SIG-M5 (cell line): Measurements from ENCODE around the gene FAIM2.

Source experiments
- DNase-seq: peaks from one replicate; lab custom pipeline; 2025; lab: John Stamatoyannopoulos, UW

Gene FAIM2

DNA sequence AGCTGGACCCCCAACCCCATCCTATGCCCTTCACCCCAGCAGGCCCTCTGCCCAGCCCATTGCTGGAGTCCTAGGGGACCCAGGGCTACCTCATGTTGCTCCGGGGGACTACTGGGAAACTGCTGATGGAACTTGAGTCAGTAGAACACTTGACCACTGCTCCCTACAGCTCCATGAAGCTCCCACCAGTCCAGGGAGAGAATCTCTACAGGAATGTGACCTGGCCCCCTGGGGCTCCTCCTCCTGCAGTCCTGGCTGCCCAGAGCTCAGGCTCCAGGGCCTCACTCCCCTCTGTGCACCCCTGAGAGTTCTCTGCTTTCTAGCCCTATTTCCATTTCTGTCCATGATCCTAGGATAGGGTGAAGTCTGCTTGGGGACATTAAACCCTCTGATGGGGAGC, 36.0 kb upstream of the FAIM2 start:
- DNase-seq, result no peak

DNA sequence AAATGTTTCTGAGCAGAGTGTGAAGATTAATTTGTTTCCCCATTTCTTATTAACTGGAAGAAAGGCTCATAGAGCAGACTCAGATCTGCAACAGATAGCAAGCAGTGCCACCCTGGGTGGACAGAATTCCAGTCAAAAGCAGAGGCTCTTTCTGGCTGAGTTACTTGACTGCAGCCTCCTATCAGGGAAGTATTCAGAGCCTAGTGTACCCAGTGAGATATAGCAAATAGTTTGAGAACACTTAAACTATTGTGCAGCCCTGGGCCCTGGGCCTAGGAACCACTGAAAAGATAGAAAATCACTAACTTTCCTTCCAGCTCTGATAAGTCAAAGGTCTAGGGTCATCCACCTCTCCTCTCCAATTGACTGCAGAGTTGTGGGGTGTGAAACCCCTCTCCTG, 35.6 kb upstream of the FAIM2 start:
- DNase-seq, result no peak

DNA sequence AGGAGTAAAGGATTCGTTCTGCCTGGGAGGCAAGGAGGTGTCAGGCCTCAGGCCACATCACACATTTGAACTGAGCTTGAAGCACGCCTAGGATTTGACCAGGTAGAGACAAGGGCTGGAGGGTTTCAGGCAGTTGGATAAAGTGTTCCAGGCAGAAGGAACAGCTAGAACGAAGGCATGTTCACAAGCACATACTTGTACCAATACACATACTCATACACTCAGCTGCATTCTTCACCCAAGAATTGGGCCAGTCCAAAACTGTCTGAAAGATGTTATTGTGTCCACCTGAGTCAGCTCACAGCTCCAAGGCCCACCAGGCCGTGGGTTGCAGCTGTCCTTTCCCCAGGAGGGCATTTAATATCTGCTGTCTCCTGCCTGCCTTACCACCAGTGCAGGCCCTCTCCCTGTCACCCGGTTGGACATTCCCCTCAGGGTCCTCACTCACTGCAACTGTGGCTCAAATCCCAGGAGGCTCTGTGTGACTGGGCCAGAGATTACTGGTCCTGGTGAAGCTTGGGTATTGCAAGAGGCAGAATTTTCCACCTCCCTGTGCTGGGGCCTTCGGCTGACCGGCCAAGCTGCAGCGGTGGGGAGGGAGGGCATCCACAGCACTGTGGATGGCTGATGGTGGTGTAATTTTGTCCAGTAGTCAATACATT, 34.1 kb upstream of the FAIM2 start:
- DNase-seq, result no peak

DNA sequence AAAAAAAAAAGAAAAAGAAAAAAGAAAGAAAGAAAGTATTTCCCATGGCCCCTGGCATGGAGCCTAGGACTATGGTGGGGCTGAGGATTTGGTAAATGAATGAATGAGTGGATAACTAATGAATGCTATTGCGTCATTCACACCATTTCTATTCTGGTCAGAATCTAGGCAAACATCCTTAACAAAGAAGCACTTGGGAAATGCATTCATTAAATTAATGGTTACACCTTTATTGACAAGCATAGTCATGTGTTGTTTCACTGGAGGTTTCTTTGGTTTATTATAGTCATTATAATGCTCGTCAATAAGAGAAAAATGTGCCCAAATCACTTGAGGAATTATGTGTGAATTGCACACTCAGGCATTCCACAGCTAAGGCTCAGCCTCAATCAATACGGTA, 33.2 kb upstream of the FAIM2 start:
- no peak for DNase-seq

DNA sequence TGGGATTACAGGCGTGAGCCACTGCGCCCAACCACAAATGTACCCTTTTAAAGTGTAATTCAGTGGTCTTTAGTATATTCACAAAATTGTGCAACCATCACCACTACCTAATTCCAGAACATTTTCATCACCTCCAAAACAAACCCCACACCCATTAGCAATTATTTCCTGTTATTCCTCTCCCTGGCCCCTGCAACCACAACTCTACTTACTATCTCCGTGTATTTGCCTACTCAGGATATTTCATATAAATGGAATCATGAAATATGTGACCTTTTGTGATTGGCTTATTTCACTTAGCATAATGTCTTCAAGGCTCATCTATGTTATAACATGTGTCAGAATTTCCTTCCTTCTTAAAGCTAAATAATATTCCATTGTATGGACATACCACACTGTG, 30.8 kb upstream of the FAIM2 start:
- DNase-seq, result no peak

DNA sequence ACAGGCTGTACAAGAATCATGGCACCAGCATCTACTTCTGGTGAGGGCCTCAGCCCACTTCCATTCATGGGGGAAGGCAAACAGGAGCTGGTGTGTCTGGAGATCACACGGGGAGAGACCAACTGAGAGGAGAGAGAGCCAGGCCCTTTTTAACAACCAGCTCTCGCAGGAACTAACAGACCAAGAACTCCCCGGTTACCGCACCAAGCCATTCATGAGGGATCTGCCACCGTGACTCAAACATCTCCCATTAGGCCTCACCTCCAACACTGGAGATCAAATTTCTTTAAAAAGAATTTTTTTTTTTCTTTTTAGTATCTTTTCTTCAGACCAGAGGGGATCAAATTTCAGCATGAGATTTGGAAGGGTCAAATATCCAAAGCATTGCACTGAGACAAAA, 30.1 kb upstream of the FAIM2 start:
- no peak for DNase-seq

DNA sequence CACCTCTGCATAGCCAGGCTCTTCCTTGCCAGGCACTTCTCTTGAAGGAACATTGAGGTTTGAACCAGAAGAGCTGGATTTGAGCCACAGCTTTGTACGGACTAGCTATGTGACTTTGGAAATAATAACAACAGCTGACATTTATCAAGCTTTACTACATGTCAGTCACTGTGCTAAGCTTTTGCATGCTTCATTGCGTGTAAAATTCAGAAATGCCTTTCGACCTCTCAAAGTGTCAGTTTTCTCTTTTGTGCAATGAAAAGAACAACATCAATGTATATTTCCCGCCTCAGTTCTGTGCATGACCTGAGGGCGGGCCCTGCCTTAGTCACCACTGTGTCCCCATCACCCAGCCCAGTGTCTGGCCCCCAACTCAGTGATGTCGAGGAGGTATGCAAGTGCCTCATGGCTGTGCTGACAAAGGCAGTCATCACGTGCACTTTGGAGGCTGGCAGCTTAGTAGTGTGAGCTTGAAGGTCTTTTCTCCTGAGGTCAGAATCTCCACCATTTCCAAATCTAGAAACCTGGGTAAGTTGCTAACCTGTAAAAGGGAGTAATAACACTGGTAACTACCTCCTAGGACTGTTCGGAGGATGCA, 28.9 kb upstream of the FAIM2 start:
- no peak for DNase-seq

DNA sequence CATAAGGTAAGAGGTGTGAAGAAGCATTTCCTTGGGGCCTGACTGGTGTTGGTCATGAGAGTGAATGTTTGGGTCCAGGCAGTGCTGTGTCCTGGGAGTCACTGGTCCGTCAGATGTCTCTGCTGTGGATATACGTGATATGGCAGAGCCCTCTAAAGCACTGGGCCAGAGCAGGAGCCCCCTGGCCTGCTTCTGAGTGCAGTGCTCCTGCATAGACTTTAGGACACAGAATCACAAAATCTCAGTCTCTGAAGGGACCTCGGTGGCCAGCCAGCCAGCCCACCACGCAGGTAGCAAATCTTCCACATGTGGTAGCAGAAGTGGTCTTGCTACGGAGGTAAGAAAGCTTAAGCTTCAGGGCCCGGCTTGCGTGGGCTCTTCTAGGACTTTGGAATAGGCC, 28.3 kb upstream of the FAIM2 start:
- DNase-seq, result no peak

DNA sequence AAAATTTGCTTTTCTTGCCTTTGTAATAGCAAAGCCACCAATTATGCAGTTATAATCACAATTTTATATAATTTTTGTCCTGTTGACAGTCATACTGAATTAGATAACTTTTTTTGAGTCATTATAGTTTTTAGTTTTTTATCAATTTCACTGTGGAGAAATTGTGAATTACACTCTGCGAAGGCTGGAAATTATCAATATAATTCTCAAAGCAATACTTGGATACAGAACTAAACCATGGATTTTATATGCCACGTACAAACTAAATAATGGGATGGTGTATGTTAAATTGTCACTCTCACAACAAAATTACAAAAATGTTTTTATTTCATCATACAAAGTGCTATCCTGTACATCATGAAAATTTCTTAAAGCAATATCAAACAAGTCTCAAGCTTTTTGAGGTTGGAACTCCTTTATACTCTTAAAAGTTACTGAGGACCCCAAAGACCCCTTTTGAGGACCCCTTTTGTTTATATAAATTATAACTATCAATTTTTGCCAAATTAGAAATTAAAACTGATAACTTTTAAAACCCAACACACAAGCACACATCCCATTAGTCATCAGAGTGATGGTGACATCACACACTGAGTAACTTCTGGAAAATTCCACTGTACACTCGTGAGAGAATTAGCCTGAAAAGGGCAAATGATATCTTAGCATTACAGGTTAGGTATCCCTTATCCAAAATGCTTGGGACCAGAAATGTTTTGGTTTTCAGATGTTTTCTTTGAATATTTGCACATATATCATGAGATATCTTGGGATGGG, 27.0 kb upstream of the FAIM2 start:
- DNase-seq, result no peak

DNA sequence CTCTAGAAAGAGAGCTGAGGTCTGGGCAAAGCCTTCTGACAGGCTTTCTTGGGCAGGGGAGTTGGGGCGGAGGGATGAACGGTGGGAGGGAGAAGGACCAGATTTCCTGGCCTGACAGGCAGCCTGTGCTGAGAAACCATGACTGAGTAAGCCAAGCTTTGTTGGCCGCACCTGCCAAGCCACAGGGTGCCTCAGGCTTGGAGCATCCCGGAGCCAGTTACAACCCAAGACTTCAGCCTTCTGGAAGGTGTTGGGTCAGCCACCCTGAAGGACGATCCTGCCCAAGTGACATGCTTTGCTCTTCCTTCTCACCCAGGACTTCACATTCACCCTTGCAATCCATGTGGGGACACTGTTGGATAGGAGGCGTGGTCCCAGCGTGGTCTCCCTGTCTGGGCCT, 25.9 kb upstream of the FAIM2 start:
- no peak for DNase-seq

DNA sequence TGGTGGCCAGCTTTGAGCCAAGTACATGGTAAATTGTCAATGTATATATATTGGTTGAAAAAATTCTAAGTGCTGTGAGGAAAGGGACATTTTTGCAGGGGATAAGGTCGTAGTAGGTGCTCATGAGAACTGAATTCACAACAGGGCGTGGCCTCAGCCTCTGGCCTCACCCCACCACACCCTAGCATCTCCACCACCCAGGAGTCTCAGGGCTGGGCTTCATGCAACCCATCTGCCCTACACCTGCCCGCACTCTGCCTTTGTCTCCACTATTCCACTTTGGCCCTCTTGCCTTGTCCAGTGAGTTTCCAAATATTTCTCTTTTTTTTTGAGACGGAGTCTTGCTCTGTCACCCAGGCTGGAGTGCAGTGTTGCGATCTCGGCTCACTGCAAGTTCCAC, 24.8 kb upstream of the FAIM2 start:
- DNase-seq, result no peak

DNA sequence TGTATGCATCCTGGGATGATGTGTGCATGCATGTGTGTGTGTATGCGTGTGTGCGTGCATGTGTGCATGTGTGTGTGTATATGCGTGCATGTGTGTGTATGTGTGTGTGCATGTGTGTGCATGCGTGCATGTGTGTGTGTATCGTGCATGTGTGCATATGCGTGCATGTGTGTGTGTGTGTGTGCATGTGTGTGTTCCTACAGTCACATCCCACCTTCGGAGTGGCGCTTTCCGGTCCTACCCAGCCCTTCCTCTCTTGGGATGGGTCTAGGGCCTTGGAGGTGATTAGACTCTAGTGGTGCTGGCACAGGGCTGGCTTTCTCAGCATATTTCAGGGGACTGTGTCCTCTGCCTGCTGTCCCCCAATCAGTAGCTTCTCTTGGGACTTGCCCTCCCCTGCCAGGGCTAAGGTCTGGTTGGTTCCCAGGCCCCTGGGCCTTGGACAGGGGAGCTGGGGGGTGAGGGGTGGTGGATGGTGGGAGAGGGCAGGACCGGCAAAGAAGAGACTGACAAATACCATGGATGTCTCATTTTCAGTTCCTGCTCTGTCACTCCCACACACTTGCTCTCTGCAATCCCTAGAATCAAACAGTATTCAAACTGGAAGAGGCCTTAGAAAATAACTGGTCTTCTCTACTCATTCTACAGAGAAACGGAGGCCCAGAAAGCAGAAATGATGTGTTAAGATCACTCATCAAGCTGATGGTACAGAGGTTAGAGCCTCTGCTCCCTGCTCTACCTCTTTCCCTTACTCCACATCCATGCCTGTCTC, 21.9 kb upstream of the FAIM2 start:
- DNase-seq, result no peak

DNA sequence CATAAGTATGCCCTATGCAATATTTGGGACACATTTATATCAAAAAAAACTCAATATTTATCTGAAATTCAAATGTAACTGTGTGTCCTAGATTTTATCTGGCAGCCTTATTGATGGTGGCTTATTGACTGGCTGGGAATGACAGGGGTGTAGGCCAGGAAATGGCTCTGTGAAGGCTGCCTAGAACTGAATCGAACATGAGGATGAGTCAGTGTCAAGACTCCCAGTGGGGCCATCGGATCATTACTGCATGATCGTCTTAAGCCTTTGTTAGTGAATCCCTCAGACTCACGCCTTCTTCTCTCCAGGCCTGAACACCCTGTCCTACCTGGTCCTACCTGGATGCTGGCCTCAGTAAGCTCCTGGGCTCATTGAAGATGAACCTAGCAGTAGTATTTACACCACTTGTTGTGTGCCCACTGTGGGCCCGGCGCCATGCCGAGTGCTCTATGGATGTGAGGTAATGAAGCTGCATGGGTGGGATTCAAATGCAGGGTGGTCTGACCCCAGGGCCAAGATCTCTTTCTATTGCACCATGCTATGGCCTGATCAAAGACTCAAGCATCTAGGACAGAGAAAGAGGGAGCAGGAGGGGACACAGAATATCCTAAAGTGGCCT, 21.0 kb upstream of the FAIM2 start:
- no peak for DNase-seq

DNA sequence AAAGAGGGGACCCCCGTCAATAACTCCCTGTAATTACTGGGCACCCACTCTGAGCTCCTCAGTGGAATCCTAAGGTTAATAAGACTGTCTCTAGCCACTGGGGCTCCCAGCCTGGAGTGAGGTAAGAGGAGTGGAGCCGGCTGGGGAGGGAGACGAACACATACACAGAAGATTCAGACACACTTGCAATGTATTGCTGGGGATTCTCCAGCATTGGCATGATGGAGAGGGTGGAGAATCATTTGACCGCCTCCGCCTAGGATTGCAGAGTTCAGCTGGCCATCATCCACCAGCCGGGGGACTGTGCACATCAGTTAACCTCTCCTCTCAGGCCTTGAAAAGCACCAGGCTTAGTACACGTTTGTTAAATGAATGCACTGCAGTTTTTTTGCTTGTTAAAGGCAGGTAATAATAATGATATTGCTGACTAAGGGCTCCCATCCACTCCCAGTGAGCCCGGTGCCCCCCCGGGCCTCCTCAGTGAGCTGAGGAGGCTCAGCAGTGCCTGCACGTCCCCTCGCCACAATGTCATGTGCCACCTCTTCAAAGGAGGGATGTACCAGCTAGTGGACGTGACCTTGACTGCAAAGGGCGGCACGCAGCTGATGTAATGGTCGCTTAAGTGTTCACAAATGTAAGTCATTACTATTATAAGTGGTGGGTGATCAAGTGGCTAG, 20.3 kb upstream of the FAIM2 start:
- no peak for DNase-seq

DNA sequence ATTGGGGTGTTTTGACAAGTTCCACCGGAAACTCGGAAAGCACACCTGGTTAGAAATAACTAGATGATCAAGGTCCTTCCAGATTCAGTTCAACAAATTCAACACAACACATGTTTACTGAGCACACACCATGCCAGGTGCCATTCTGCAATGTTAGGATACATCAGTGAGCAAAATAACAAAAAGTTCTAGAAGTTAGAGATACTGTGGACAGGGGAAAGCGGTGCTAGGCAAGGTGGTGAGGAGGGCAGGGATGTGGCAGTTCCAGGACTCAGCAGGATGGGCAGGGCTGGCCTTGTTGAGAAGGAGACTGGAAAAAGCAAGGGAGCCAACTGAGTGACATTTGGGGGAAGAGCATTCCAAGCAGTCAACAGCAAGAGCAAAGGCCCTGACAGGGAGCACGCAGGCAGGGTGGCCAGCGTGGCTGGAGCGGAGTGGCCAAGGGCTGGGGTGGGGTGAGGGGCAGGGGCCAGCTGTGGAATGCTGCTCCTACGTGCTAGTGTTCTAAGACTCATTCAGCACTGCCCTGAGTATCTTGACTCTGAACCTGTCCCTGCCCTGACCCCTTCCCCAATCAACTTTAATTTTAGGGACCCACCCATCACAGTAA, 19.4 kb upstream of the FAIM2 start:
- DNase-seq, result no peak

DNA sequence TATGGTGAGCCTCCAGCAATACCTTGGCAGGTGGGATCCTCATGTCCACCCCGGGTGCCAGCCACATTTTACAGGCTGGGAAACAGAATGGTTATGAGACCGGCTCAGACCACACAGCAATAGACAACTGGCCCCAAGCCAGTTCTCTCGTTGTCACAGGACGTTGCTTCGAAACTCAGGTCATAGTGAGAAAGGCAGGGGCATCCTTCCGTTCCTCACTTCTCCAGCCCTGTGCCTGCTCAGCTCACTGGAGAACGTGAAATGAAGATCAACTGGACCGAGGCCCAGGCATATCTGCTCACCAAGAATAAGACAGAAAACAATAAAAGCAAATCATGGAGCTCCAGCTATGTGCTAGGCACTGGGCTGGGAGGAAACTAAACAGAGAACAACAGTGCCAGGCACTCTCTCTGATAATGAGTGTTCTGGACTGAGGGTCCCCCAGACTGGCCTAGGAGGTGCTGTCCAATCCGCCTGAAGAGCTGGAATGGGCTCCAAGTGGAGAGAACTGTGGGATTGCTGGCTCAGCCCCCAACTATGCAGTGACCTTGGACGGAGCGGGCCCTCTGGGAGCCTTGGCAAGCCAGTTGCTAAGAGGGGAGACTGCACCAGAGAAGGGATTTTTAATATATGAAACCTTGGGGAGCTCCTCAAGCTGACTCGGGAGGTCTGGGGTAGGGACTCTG, 18.8 kb upstream of the FAIM2 start:
- DNase-seq, result no peak

DNA sequence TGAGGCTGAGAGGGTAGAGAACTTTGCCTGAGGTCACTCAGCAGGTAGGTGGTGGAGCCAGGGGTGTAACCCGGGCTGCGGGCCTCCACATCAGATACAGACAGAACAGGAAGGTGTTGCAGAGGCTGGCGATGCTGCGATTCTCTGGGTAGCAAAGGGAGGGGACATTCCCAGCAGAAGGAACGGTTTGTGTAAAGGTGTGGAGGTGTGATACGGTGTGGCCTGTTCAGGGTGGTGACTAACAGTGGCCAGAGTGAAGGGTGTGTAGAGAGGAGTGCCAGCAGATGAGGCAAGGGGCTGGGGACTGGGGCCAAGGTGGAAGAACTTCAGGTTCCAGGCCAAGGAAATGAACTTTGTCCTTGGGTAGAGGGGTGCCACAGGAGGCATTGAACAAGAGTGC, 18.2 kb upstream of the FAIM2 start:
- DNase-seq, result no peak

DNA sequence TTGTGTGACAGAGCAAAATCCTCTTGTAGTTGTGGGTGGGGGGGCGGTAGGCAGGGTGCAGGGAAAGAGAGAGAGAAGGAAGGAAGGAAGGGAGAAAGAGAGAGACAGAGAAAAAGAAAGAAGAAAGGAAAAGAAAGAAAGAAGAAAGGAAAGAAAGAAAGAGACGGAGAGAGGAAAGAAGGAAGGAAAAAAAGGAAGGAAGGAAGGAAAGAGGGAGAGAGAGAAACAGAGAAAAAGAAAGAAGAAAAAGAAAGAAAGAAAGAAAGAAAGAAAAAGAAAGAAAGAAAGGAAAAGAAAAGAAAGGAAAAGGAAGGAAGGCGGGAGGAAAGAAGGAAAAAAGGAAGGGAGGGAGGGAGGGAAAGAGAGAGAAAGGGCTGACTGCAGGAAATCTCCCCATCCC, 17.6 kb upstream of the FAIM2 start:
- no peak for DNase-seq

DNA sequence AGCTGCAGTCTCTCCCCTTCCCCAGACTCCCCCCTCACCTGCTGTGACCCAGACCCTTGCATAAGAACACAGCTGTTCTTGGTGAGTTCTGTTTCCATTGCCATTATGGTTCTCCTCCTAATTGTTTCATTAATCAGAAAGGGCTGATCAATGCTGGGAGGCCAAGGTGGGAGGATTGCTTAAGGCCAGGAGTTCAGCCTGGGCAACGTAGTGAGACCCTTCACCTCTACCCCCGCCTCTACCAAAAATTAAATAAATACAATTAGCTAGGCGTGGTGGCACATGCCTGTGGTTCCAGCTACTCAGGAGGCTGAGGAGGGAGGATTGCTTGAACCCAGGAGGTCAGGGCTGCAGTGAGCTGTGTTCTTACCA, 17.2 kb upstream of the FAIM2 start:
- DNase-seq, result no peak

DNA sequence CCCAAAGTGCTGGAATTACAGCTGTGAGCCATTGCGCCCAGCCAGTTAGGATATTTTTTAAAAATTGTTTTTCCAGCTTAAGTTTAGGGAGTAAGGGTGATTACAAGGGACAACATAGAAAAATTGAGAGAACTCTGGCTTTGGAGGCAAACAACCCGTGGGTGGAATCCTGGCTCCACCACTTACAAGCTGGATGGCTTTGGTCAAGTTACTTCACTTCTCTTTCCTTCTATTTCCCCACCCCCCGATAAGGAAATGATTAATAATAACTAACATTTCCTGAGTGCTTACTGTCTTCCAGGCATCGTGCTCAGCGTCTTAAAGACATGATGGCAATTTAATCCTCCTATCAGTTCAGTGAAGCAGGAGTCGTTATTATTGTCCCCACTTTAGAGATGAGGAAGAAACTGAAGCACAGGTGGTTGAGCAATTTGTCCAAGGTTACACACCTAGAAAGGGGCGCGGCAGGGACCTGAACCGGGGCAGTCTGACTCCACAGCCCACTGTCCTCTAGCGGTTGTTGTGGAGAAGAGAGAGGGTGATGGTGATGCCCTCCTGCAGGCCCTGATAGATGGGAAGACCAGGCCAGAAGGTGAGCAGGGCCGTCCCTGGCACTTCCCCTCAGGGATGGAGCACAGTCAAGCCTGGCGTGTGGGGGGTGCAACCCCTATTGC, 16.7 kb upstream of the FAIM2 start:
- DNase-seq, result no peak
